ENCODE measurements around the gene ROR2.

Gene ROR2

GRCh38 chr9:91786132-91786896 lies 163.7 kb downstream of the ROR2 start:
- Histone ChIP-seq H3K27ac (ENCODE audit: low read depth, low read length) (no peak overlapping the region), H3F3A (ENCODE audit: insufficient read depth) (no peaks in the 10 kb centered on the region), H4K20me1 (ENCODE audit: low read depth, low read length) (no peaks in the 10 kb centered on the region), H3K27me3 (ENCODE audit: low read length) (no peaks in the 10 kb centered on the region), H3K4me2 (ENCODE audit: low read depth, low read length, poor library complexity, severe bottlenecking) (no peak overlapping the region), H3K4me3 (ENCODE audit: insufficient read depth, low read length, poor library complexity, severe bottlenecking) (no peak overlapping the region), H3K9ac (ENCODE audit: low read length) (no peak overlapping the region), H3K9me3 (ENCODE audit: insufficient read depth, low read length) (no peaks in the 10 kb centered on the region), H3K36me3 (ENCODE audit: low read length) (no peaks in the 10 kb centered on the region), H3K9me2 (replicated peaks; ENCODE audit: insufficient read depth, low read length) (no peaks in the 10 kb centered on the region), H3K79me2 (ENCODE audit: insufficient read depth, low read length) (no peaks in the 10 kb centered on the region), H2AFZ (ENCODE audit: low read depth, low read length, severe bottlenecking) (no peak overlapping the region)
- no peak for TF ChIP-seq CTCF (IDR thresholded peaks at IDR 0.05; ENCODE audit: insufficient read depth, low read length, poor library complexity, severe bottlenecking)
- TF ChIP-seq EZH2phosphoT487 (conservative IDR thresholded peaks at IDR 0.05; ENCODE audit: low read length) = no peak

- no peak overlapping the region for H3K4me3 ChIP-seq (ENCODE audit: insufficient read depth, low read length, poor library complexity, severe bottlenecking)
- TF ChIP-seq CTCF (IDR thresholded peaks at IDR 0.05; ENCODE audit: insufficient read depth, low read length, poor library complexity, severe bottlenecking) (no peak), EZH2phosphoT487 (conservative IDR thresholded peaks at IDR 0.05; ENCODE audit: low read length) (no peak)
- H2AFZ ChIP-seq (ENCODE audit: low read depth, low read length, severe bottlenecking) = no peak overlapping the region
- no peaks in the 10 kb centered on the region for H4K20me1 ChIP-seq (ENCODE audit: low read depth, low read length)
- H3K9ac ChIP-seq (ENCODE audit: low read length) = no peak overlapping the region
- no peaks in the 10 kb centered on the region for H3K27me3 ChIP-seq (ENCODE audit: low read length)
- no peak overlapping the region for H3K4me2 ChIP-seq (ENCODE audit: low read depth, low read length, poor library complexity, severe bottlenecking)
- H3K9me2 ChIP-seq (replicated peaks; ENCODE audit: insufficient read depth, low read length) = no peaks in the 10 kb centered on the region
- no peaks in the 10 kb centered on the region for H3K79me2 ChIP-seq (ENCODE audit: insufficient read depth, low read length)
- no peaks in the 10 kb centered on the region for H3K36me3 ChIP-seq (ENCODE audit: low read length)
- H3K27ac ChIP-seq (ENCODE audit: low read depth, low read length) = no peak overlapping the region
- H3F3A ChIP-seq (ENCODE audit: insufficient read depth) = no peaks in the 10 kb centered on the region
- H3K9me3 ChIP-seq (ENCODE audit: insufficient read depth, low read length) = no peaks in the 10 kb centered on the region
Observed at GRCh38 chr9:91785447-91785842, 164.6 kb downstream of the ROR2 start.

GRCh38 chr9:91784673-91785446 lies 165.2 kb downstream of the ROR2 start:
- Histone ChIP-seq H3K79me2 (ENCODE audit: insufficient read depth, low read length) (no peaks in the 10 kb centered on the region), H2AFZ (ENCODE audit: low read depth, low read length, severe bottlenecking) (no peak overlapping the region), H3K9me3 (ENCODE audit: insufficient read depth, low read length) (no peaks in the 10 kb centered on the region), H3K4me3 (ENCODE audit: insufficient read depth, low read length, poor library complexity, severe bottlenecking) (no peak overlapping the region), H3F3A (ENCODE audit: insufficient read depth) (no peaks in the 10 kb centered on the region), H3K9me2 (replicated peaks; ENCODE audit: insufficient read depth, low read length) (no peaks in the 10 kb centered on the region), H3K27me3 (ENCODE audit: low read length) (no peaks in the 10 kb centered on the region), H3K9ac (ENCODE audit: low read length) (no peak overlapping the region), H3K27ac (ENCODE audit: low read depth, low read length) (no peak overlapping the region), H4K20me1 (ENCODE audit: low read depth, low read length) (no peaks in the 10 kb centered on the region), H3K4me2 (ENCODE audit: low read depth, low read length, poor library complexity, severe bottlenecking) (no peak overlapping the region), H3K36me3 (ENCODE audit: low read length) (no peaks in the 10 kb centered on the region)
- TF ChIP-seq EZH2phosphoT487 (conservative IDR thresholded peaks at IDR 0.05; ENCODE audit: low read length) (no peak), CTCF (IDR thresholded peaks at IDR 0.05; ENCODE audit: insufficient read depth, low read length, poor library complexity, severe bottlenecking) (no peak)
